ENCODE measurements around the gene TMUB2. TPM values are rescaled to one million over a fixed set of nuclear protein-coding genes. Genes with fewer than 3 reads are reported as not detected.
A peak's percentile ranks its signal among the peaks of the same experiment; 100 is the strongest.

The TMUB2 gene
- total and polyA plus RNA-seq, 8 donors: 10.4 to 50.9 (median 15.9) TPM

DNA sequence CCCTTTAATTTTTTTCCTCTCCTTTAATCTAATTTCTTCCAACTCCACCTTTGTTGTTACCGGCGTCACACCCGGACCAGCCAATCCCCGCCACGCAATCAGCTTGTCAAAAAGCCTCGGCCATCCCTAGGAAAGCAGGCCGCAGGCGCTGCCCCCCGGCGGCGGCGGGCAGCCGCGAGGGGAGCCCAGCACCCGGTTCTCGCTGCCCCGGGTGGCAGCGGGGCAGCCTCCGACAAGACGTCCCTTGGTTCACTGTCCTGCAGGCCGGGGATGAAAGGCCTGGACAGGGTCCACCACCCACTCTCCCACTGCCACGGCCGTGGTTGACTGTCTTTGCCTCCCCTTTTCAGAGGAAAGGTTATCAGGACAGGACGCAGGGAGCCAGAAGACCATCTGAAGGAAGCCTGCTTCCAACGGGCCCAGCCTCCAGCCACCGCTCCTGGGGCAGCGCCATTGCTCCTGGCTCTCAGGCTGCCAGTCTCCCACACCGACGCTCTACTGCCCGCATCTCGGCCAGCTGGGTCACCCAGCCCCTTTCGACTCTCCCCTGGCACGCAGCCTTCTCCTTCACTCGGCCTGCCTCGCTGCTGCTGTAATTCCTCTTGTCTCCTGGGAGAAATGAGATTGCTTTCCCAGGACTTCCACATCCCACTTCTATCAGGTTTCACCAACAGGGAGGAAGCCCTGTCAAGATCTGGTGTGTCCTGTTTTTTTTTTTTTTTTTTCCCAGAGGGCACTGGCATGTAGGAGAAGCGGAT is 35.5 kb downstream of the TMUB2 start:
- intact Hi-C loops (cut with DNase I): no loop called here
- 1 to 2% methylated on average over 36 of the region's 36 CpGs for WGBS, 2 donors

DNA sequence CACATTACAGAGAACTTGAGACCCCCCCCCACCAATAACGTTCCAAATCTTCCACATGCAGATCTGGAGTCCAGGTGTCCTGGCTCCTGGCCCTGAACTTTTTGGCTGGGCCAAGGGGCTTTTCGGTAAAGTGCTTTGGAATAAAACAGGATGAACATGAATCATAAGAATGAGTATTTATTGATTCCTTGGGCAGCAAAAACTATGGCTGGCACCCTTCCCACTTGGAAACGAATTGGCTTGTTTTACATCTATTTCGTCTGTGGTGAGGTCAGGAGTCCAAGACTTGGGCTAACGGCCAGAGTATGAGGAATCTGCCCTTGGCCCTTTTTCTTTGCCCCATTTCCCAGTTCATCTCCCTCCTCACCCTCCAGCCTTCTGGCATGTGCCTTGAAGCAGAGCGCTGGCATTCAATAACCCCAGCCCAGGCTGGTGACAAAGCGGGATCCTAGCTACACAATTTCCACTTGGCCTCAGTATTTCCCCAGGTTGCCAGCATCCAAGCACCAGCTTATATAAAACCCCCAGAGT is 36.8 kb downstream of the TMUB2 start:
- 7 to 11% methylated on average over 7 of the region's 7 CpGs for WGBS, 2 donors
- H3K9me3 ChIP-seq: no peaks in the 10 kb centered on the region
- H3K36me3 ChIP-seq: no peaks in the 10 kb centered on the region
- TF ChIP-seq, protein P1, sequence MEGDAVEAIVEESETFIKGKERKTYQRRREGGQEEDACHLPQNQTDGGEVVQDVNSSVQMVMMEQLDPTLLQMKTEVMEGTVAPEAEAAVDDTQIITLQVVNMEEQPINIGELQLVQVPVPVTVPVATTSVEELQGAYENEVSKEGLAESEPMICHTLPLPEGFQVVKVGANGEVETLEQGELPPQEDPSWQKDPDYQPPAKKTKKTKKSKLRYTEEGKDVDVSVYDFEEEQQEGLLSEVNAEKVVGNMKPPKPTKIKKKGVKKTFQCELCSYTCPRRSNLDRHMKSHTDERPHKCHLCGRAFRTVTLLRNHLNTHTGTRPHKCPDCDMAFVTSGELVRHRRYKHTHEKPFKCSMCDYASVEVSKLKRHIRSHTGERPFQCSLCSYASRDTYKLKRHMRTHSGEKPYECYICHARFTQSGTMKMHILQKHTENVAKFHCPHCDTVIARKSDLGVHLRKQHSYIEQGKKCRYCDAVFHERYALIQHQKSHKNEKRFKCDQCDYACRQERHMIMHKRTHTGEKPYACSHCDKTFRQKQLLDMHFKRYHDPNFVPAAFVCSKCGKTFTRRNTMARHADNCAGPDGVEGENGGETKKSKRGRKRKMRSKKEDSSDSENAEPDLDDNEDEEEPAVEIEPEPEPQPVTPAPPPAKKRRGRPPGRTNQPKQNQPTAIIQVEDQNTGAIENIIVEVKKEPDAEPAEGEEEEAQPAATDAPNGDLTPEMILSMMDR (IDR thresholded peaks at IDR 0.05): no peak
- FAIRE-seq (no peak), DNase-seq (peak in 5 of 6 donors; percentile 64 to 96 (median 87)), ATAC-seq (peak; percentile 4 to 27 (median 25))
- H3K4me3 ChIP-seq: no peak overlapping the region
- H3K27ac ChIP-seq: peak overlapping the region; percentile 93 to 98 (median 97)
- peaks cover 6 to 20% (median 13%) of the 10 kb centered on the region in 3 donors for H3K4me1 ChIP-seq
- intact Hi-C loops (cut with DNase I): no loop called here
- H3K27me3 ChIP-seq: no peaks in the 10 kb centered on the region

More for the DNA sequence above, 35.5 kb downstream of the TMUB2 start:
- FAIRE-seq (no peak), ATAC-seq (peak; percentile 6 to 42 (median 27)), DNase-seq (peak; percentile 64 to 84 (median 80))
- no peaks in the 10 kb centered on the region for H3K9me3 ChIP-seq
- H3K27ac ChIP-seq: peak overlapping the region; percentile 93 to 98 (median 97)
- peak overlapping the region; percentile 45 to 95 (median 88) for H3K4me3 ChIP-seq
- H3K27me3 ChIP-seq: no peaks in the 10 kb centered on the region
- peaks cover 12 to 28% (median 21%) of the 10 kb centered on the region in 3 donors for H3K4me1 ChIP-seq
- H3K36me3 ChIP-seq: no peaks in the 10 kb centered on the region
- TF ChIP-seq, protein P1 (IDR thresholded peaks at IDR 0.05): no peak

DNA sequence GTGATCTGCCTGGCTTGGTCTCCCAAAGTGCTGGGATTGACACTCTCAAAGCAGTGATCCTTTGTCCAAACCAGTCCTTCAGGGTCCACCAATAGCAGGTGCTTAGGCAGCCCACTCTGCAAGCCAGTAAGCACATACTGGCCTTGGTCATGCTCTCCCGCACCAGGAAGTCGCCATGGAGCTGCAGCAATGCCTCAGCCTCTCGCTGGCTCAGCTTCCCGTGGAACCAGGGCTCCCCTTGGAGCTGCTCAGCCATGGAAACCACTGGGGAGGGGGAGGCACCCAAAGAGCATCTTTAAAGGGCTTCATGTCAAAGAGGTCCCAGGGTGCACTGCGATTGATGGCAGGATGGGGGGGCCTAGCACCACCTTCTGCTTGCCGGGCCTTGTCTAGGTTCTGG is 42.3 kb downstream of the TMUB2 start:
- no peak for DNase-seq
- no peak overlapping the region for H3K27ac ChIP-seq
- no peaks in the 10 kb centered on the region for H3K27me3 ChIP-seq
- H3K4me1 ChIP-seq: peaks cover 0 to 3% (median 0%) of the 10 kb centered on the region in 3 donors
- 82 to 88% methylated on average over 6 of the region's 6 CpGs for WGBS, 2 donors
- H3K9me3 ChIP-seq: no peaks in the 10 kb centered on the region
- intact Hi-C loops (cut with DNase I): no loop called here
- H3K4me3 ChIP-seq: no peak overlapping the region
- H3K36me3 ChIP-seq: no peaks in the 10 kb centered on the region
- TF ChIP-seq, protein P1 (IDR thresholded peaks at IDR 0.05): no peak
- no peak for ATAC-seq
- FAIRE-seq: no peak

DNA sequence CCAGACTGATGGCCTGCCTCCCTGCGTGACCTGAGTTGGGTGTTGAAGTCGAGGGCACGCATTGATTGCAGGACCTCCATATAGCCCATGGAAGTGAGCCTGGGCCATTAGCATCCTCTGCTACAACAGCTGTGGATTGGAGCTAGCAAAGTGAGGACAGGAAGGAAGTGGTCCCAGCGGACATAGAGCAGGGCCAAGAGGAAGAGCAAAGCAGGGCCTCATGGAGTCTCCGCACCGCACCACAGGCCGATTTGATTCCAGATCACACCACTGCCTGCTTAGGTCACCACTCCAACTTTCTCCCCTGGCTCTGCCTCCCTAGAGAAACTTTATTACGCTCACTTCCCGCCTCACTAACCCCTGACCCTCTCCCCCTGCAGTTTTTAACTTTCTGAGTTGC is 43.4 kb downstream of the TMUB2 start:
- Histone ChIP-seq H3K36me3 (no peaks in the 10 kb centered on the region), H3K4me1 (no peaks in the 10 kb centered on the region), H3K27me3 (no peaks in the 10 kb centered on the region), H3K9me3 (no peaks in the 10 kb centered on the region), H3K27ac (no peak overlapping the region), H3K4me3 (no peak overlapping the region)
- intact Hi-C loops (cut with DNase I): no loop called here
- ATAC-seq: no peak
- TF ChIP-seq, protein P1 (IDR thresholded peaks at IDR 0.05): no peak
- 81 to 84% methylated on average over 9 of the region's 9 CpGs for WGBS, 2 donors
- no peak for FAIRE-seq
- DNase-seq: no peak

DNA sequence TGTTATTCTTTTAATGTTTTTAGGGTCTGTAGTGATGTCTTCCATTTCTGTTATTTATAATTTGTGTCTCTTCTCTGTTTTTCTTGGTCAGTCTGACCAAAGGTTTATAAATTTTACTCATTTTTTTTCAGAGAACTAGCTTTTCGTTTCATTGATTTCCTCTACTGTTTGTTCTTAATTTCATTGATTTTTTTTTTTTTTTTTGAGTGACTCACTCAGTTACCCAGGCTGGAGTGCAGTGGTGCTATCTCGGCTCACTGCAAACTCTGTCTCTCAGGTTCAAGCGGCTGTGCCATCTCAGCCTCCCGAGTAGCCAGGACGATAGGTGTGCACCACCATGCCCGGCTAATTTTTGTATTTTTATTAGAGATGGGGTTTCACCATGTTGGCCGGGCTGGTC is 45.3 kb downstream of the TMUB2 start:
- ATAC-seq (no peak), FAIRE-seq (no peak), DNase-seq (no peak)
- intact Hi-C loops (cut with DNase I): no loop called here
- TF ChIP-seq, protein P1 (IDR thresholded peaks at IDR 0.05): no peak
- Histone ChIP-seq H3K36me3 (no peaks in the 10 kb centered on the region), H3K4me3 (no peak overlapping the region), H3K4me1 (no peaks in the 10 kb centered on the region), H3K27ac (no peak overlapping the region), H3K27me3 (no peaks in the 10 kb centered on the region), H3K9me3 (no peaks in the 10 kb centered on the region)
- WGBS, 2 donors: 63 to 75% methylated on average over 7 of the region's 7 CpGs
